ENCODE measurements around the gene WSCD2.

The WSCD2 gene

DNA sequence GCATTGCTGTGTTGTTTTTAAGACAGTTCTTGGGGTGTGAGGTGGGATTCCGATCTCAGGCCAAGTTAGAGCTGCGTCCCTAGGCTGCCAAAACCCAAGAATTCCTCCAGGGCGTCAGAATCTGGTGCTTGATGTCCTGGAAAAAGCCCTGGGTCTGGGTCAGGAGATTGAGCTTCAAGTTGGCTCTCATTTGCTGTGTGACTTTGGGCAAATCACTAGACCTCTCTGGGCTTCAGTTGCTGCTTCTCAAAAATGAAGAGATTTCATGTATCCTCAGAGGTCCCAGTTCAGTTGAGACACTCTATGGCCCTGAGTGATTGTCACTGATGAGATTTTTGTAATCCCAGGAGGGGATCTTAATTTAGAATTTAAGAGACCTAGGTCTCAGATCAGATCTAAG is 1.9 kb downstream of the WSCD2 start:
- no peak overlapping the region for H3K9ac ChIP-seq (ENCODE audit: low read length)
- H3K27me3 ChIP-seq (replicated peaks; ENCODE audit: control insufficient read depth, insufficient read depth, low read length): peaks cover 75% of the 10 kb centered on the region
- H3K9me3 ChIP-seq (ENCODE audit: control insufficient read depth, low read length): peaks cover 2% of the 10 kb centered on the region
- H3K4me1 ChIP-seq (ENCODE audit: control insufficient read depth, insufficient read depth, low read length): no peaks in the 10 kb centered on the region
- H3K36me3 ChIP-seq (ENCODE audit: control insufficient read depth, insufficient read depth, low read length, severe bottlenecking): no peaks in the 10 kb centered on the region
- no peak overlapping the region for H3K4me3 ChIP-seq (ENCODE audit: low read length)
- DNase-seq (ENCODE audit: low read depth): no peak

- H3K9me3 ChIP-seq (ENCODE audit: control insufficient read depth, low read length): peaks cover 2% of the 10 kb centered on the region
- no peak overlapping the region for H3K4me3 ChIP-seq (ENCODE audit: low read length)
- H3K9ac ChIP-seq (ENCODE audit: low read length): no peak overlapping the region
- H3K27me3 ChIP-seq (replicated peaks; ENCODE audit: control insufficient read depth, insufficient read depth, low read length): peaks cover 69% of the 10 kb centered on the region
- DNase-seq (ENCODE audit: low read depth): no peak
- no peaks in the 10 kb centered on the region for H3K4me1 ChIP-seq (ENCODE audit: control insufficient read depth, insufficient read depth, low read length)
- no peaks in the 10 kb centered on the region for H3K36me3 ChIP-seq (ENCODE audit: control insufficient read depth, insufficient read depth, low read length, severe bottlenecking)
These were observed 2.6 kb downstream of the WSCD2 start for GRCh38 chr12:108131657-108132126.

DNA sequence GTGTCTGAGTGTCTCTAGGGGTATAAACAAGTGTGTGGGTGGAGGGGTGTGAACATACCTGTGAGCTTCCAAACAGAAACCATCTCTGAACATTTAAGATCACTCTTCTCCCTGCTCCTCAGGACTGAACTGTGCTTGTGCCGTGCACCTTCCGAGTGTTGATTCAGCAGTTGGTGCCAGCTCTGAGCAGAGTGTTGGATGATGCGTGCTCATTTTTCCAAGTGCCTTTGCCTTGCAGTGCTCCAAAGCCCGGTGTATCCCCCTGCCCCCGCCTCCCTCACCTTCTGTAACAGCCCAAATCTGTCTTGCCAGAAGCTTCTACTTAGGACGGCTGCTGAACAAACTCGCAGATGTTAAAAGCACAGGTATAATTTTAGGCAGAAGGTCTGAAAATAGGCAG is 4.4 kb downstream of the WSCD2 start:
- no peak for DNase-seq (ENCODE audit: low read depth)
- Histone ChIP-seq H3K36me3 (ENCODE audit: control insufficient read depth, insufficient read depth, low read length, severe bottlenecking) (no peaks in the 10 kb centered on the region), H3K9ac (ENCODE audit: low read length) (no peak overlapping the region), H3K27me3 (replicated peaks; ENCODE audit: control insufficient read depth, insufficient read depth, low read length) (peaks cover 51% of the 10 kb centered on the region), H3K9me3 (ENCODE audit: control insufficient read depth, low read length) (peaks cover 2% of the 10 kb centered on the region), H3K4me3 (ENCODE audit: low read length) (no peak overlapping the region), H3K4me1 (ENCODE audit: control insufficient read depth, insufficient read depth, low read length) (no peaks in the 10 kb centered on the region)

- Histone ChIP-seq H3K9ac (ENCODE audit: low read length) (no peak overlapping the region), H3K27me3 (replicated peaks; ENCODE audit: control insufficient read depth, insufficient read depth, low read length) (peaks cover 50% of the 10 kb centered on the region), H3K36me3 (ENCODE audit: control insufficient read depth, insufficient read depth, low read length, severe bottlenecking) (no peaks in the 10 kb centered on the region), H3K4me1 (ENCODE audit: control insufficient read depth, insufficient read depth, low read length) (no peaks in the 10 kb centered on the region), H3K9me3 (ENCODE audit: control insufficient read depth, low read length) (peaks cover 2% of the 10 kb centered on the region), H3K4me3 (ENCODE audit: low read length) (no peak overlapping the region)
- no peak for DNase-seq (ENCODE audit: low read depth)
These were observed 5.7 kb downstream of the WSCD2 start for GRCh38 chr12:108134744-108135143.

GRCh38 chr12:108135627-108136026 is 6.5 kb downstream of the WSCD2 start:
- no peak overlapping the region for H3K9ac ChIP-seq (ENCODE audit: low read length)
- DNase-seq (ENCODE audit: low read depth): no peak
- peaks cover 2% of the 10 kb centered on the region for H3K9me3 ChIP-seq (ENCODE audit: control insufficient read depth, low read length)
- no peaks in the 10 kb centered on the region for H3K4me1 ChIP-seq (ENCODE audit: control insufficient read depth, insufficient read depth, low read length)
- H3K4me3 ChIP-seq (ENCODE audit: low read length): no peak overlapping the region
- H3K36me3 ChIP-seq (ENCODE audit: control insufficient read depth, insufficient read depth, low read length, severe bottlenecking): no peaks in the 10 kb centered on the region
- peaks cover 47% of the 10 kb centered on the region for H3K27me3 ChIP-seq (replicated peaks; ENCODE audit: control insufficient read depth, insufficient read depth, low read length)

DNA sequence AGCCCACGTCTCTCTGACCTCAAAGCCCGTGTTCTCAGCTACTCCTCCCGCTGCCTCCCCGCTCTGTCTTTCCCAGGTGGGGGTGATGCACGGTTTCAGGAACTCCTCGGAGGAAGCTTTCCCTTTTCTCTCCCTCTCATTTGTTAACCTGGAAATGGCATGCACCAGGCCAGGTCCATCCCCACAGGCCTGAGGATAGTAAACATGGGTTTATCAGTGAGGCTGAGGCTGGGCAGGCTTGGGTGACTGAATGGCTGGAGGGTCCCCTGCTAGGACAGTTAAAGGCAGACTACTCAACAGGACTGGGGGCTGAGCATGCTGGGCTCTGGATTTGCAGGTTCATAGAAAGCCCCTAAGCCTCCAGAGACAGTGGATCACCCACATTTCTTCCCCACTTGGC is 7.6 kb downstream of the WSCD2 start:
- Histone ChIP-seq H3K4me1 (ENCODE audit: control insufficient read depth, insufficient read depth, low read length) (no peaks in the 10 kb centered on the region), H3K4me3 (ENCODE audit: low read length) (no peak overlapping the region), H3K9ac (ENCODE audit: low read length) (no peak overlapping the region), H3K36me3 (ENCODE audit: control insufficient read depth, insufficient read depth, low read length, severe bottlenecking) (no peaks in the 10 kb centered on the region), H3K9me3 (ENCODE audit: control insufficient read depth, low read length) (peaks cover 2% of the 10 kb centered on the region), H3K27me3 (replicated peaks; ENCODE audit: control insufficient read depth, insufficient read depth, low read length) (peaks cover 44% of the 10 kb centered on the region)
- DNase-seq (ENCODE audit: low read depth): no peak

DNA sequence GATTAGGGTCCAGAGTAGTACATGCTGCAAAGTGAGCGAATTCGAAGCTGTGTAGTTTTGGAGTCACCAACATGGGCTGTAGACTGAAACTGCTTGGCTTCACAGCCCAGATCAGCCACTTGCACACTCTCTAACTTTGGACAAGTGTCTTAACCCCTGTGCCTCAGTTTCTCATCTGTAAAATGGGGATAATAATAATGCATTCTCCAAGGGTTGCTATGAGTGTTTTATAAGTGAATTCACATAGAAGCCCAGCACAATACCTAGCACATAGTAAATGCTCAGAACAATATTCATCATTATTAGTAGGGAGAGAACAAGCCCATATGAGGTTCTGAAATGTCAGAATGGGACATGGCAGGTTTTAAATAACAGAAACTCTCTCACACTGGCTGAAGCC is 10.4 kb downstream of the WSCD2 start:
- peaks cover under 1% of the 10 kb centered on the region for H3K9me3 ChIP-seq (ENCODE audit: control insufficient read depth, low read length)
- H3K9ac ChIP-seq (ENCODE audit: low read length): no peak overlapping the region
- no peak for DNase-seq (ENCODE audit: low read depth)
- no peak overlapping the region for H3K4me3 ChIP-seq (ENCODE audit: low read length)
- peaks cover 24% of the 10 kb centered on the region for H3K27me3 ChIP-seq (replicated peaks; ENCODE audit: control insufficient read depth, insufficient read depth, low read length)
- H3K36me3 ChIP-seq (ENCODE audit: control insufficient read depth, insufficient read depth, low read length, severe bottlenecking): no peaks in the 10 kb centered on the region
- no peaks in the 10 kb centered on the region for H3K4me1 ChIP-seq (ENCODE audit: control insufficient read depth, insufficient read depth, low read length)

DNA sequence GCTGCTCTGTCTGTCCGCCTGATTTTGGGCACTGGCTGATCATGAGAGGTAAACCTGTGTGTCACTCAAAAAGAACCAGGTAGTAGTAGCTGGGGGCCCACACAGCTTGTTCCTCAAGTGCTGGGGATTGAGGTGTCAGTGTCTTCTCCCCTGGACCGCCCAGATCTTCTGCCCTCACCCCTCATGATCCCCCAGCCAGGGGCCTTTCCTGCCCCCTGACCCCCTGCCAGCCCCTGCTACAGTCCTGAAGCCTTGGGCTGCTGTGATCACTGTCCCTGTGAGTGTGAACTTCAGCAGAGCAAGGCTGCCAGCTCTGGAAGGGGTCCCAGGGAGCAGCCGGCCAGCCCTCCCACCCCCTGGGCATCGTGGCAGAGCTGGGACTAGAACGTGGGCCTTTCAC is 11.4 kb downstream of the WSCD2 start:
- H3K27me3 ChIP-seq (replicated peaks; ENCODE audit: control insufficient read depth, insufficient read depth, low read length): peaks cover 14% of the 10 kb centered on the region
- no peak overlapping the region for H3K9ac ChIP-seq (ENCODE audit: low read length)
- H3K9me3 ChIP-seq (ENCODE audit: control insufficient read depth, low read length): no peaks in the 10 kb centered on the region
- H3K36me3 ChIP-seq (ENCODE audit: control insufficient read depth, insufficient read depth, low read length, severe bottlenecking): no peaks in the 10 kb centered on the region
- H3K4me1 ChIP-seq (ENCODE audit: control insufficient read depth, insufficient read depth, low read length): no peaks in the 10 kb centered on the region
- no peak overlapping the region for H3K4me3 ChIP-seq (ENCODE audit: low read length)
- DNase-seq (ENCODE audit: low read depth): no peak

DNA sequence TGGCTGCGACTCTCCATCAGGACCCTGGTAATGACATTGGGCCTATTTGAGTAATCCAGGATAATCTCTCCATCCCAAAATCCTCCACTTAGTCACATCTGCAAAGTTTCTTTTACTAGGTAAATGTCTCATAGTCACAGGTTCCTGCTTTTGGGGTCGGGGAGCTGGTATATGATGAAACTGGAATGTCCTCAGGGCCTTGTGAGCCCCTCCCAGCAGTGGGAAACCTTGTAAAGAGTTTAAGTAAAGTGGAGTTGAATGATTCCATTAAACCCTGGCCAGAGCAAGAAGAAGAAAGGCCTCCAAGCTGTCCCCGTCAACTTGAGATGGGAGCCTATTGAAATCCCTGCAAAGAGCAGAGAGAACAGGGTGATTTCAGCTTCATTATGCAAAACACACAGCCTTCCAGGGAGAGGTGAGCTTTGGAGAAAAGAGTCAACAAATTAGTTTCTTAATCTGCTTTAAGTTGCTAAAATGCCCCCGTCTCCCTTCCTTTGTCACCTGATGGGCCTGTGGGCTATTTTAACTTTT is 12.6 kb downstream of the WSCD2 start:
- no peak for DNase-seq (ENCODE audit: low read depth)
- no peaks in the 10 kb centered on the region for H3K9me3 ChIP-seq (ENCODE audit: control insufficient read depth, low read length)
- no peaks in the 10 kb centered on the region for H3K4me1 ChIP-seq (ENCODE audit: control insufficient read depth, insufficient read depth, low read length)
- H3K27me3 ChIP-seq (replicated peaks; ENCODE audit: control insufficient read depth, insufficient read depth, low read length): peaks cover 10% of the 10 kb centered on the region
- H3K9ac ChIP-seq (ENCODE audit: low read length): no peak overlapping the region
- no peaks in the 10 kb centered on the region for H3K36me3 ChIP-seq (ENCODE audit: control insufficient read depth, insufficient read depth, low read length, severe bottlenecking)
- no peak overlapping the region for H3K4me3 ChIP-seq (ENCODE audit: low read length)

GRCh38 chr12:108143144-108143543 is 14.1 kb downstream of the WSCD2 start:
- H3K4me1 ChIP-seq (ENCODE audit: control insufficient read depth, insufficient read depth, low read length): no peaks in the 10 kb centered on the region
- no peaks in the 10 kb centered on the region for H3K9me3 ChIP-seq (ENCODE audit: control insufficient read depth, low read length)
- no peak for DNase-seq (ENCODE audit: low read depth)
- no peak overlapping the region for H3K4me3 ChIP-seq (ENCODE audit: low read length)
- no peaks in the 10 kb centered on the region for H3K36me3 ChIP-seq (ENCODE audit: control insufficient read depth, insufficient read depth, low read length, severe bottlenecking)
- no peak overlapping the region for H3K9ac ChIP-seq (ENCODE audit: low read length)
- H3K27me3 ChIP-seq (replicated peaks; ENCODE audit: control insufficient read depth, insufficient read depth, low read length): peaks cover 11% of the 10 kb centered on the region

- H3K4me3 ChIP-seq (ENCODE audit: low read length): no peak overlapping the region
- H3K9me3 ChIP-seq (ENCODE audit: control insufficient read depth, low read length): no peaks in the 10 kb centered on the region
- H3K9ac ChIP-seq (ENCODE audit: low read length): no peak overlapping the region
- no peaks in the 10 kb centered on the region for H3K36me3 ChIP-seq (ENCODE audit: control insufficient read depth, insufficient read depth, low read length, severe bottlenecking)
- DNase-seq (ENCODE audit: low read depth): no peak
- peaks cover 13% of the 10 kb centered on the region for H3K27me3 ChIP-seq (replicated peaks; ENCODE audit: control insufficient read depth, insufficient read depth, low read length)
- no peaks in the 10 kb centered on the region for H3K4me1 ChIP-seq (ENCODE audit: control insufficient read depth, insufficient read depth, low read length)
These were observed 15.0 kb downstream of the WSCD2 start for GRCh38 chr12:108144080-108144479.

DNA sequence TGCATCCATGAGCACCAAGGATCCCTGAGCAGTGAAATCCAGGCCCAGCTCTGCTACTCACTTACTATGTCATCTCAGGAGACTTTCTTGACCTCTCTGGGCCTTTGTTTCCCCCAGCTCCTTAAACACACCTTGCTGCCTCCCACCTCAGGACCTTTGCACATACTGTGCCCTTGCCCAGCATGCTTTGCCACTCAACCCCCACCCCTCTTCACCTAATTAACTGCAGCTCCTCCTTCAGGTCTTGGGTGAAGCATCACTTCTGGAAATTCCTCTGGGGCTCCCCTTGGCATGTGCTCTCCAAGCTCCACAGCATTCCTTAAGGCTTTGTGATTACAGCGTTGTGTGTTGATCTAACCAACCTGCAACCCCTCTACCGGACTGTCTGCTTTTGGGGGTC is 15.9 kb downstream of the WSCD2 start:
- Histone ChIP-seq H3K9me3 (ENCODE audit: control insufficient read depth, low read length) (no peaks in the 10 kb centered on the region), H3K36me3 (ENCODE audit: control insufficient read depth, insufficient read depth, low read length, severe bottlenecking) (no peaks in the 10 kb centered on the region), H3K27me3 (replicated peaks; ENCODE audit: control insufficient read depth, insufficient read depth, low read length) (peaks cover 9% of the 10 kb centered on the region), H3K4me1 (ENCODE audit: control insufficient read depth, insufficient read depth, low read length) (no peaks in the 10 kb centered on the region), H3K4me3 (ENCODE audit: low read length) (no peak overlapping the region), H3K9ac (ENCODE audit: low read length) (no peak overlapping the region)
- DNase-seq (ENCODE audit: low read depth): no peak
